Left ventricle myocardium inferior (tissue), 1 donor: ENCODE results near the gene CTNS. TPM values are rescaled to one million over a fixed set of nuclear protein-coding genes. Genes with fewer than 3 reads are reported as not detected.

Source experiments
- DNase-seq: peaks from one replicate; pipeline ENCODE4 v3.0.0-alpha.2; 2020
- H3K27ac ChIP-seq: fragments of 200-600 bp; replicated peaks from 2 replicates; pipeline ENCODE4 v1.8.0; 2021
- H3K27me3 ChIP-seq: fragments of 200-600 bp; 2 replicates; pipeline ENCODE4 v1.8.0; 2021; ENCODE audit warnings: low read depth
- H3K36me3 ChIP-seq: fragments of 200-600 bp; 2 replicates; pipeline ENCODE4 v1.8.0; 2021
- H3K4me1 ChIP-seq: fragments of 200-600 bp; 2 replicates; pipeline ENCODE4 v1.8.0; 2021
- H3K4me3 ChIP-seq: fragments of 200-600 bp; 2 replicates; pipeline ENCODE4 v1.8.0; 2021; ENCODE audit warnings: mild to moderate bottlenecking, moderate library complexity
- H3K9me3 ChIP-seq: fragments of 200-600 bp; replicated peaks from 2 replicates; pipeline ENCODE4 v1.8.0; 2021
- CTCF ChIP-seq: fragments of 200-600 bp; IDR thresholded peaks from 2 replicates; pipeline ENCODE4 v1.8.0; 2021; ENCODE audit warnings: antibody characterized with exemption, mild to moderate bottlenecking, borderline replicate concordance
- intact Hi-C: fragments of 100-400 bp; cut with micrococcal nuclease; formaldehyde crosslinking; loops from one replicate; pipeline ENCODE4 v1.11.0; 2022
- total RNA-seq: library from RNA; stranded (reverse); fragmentation: NEBNext Ultra II Directional; extraction: Animal tissue kit (Norgen Biotek cat#: 25700); gene quantifications from one replicate; pipeline ENCODE4 v1.2.1, GENCODE V29; 2021
- donor health status: DM: no; HTN: yes; CAD: no; lungs with severe emphysema.

CTNS gene
- total RNA-seq, 1 donor from 2014 or later = 6.2 TPM

- peaks cover 4% of the 10 kb centered on the region for H3K36me3 ChIP-seq
- intact Hi-C loops = no loop called here
These were observed 381 bp downstream of the CTNS start for GRCh38 chr17:3636908-3637373.

GRCh38 chr17:3639981-3640596 lies 3.5 kb downstream of the CTNS start:
- Histone ChIP-seq H3K9me3 (no peaks in the 10 kb centered on the region), H3K4me1 (peaks cover 46% of the 10 kb centered on the region), H3K36me3 (peaks cover 25% of the 10 kb centered on the region), H3K4me3 (no peak overlapping the region), H3K27ac (peak overlapping the region; percentile 59), H3K27me3 (no peaks in the 10 kb centered on the region)
- intact Hi-C loops = no loop called here
- TF ChIP-seq CTCF = no peak
- DNase-seq = no peak

More at GRCh38 chr17:3636908-3637373, 381 bp downstream of the CTNS start:
- peaks cover 71% of the 10 kb centered on the region for H3K4me1 ChIP-seq
- peak overlapping the region; percentile 98 for H3K27ac ChIP-seq
- H3K27me3 ChIP-seq = no peaks in the 10 kb centered on the region
- TF ChIP-seq CTCF = no peak
- peak overlapping the region; percentile 98 for H3K4me3 ChIP-seq
- no peak for DNase-seq
- no peaks in the 10 kb centered on the region for H3K9me3 ChIP-seq

GRCh38 chr17:3641014-3641413 lies 4.5 kb downstream of the CTNS start:
- no peaks in the 10 kb centered on the region for H3K27me3 ChIP-seq
- intact Hi-C loops = no loop called here
- H3K9me3 ChIP-seq = no peaks in the 10 kb centered on the region
- no peak for DNase-seq
- peak overlapping the region; percentile 59 for H3K27ac ChIP-seq
- no peak overlapping the region for H3K4me3 ChIP-seq
- H3K36me3 ChIP-seq = peaks cover 30% of the 10 kb centered on the region
- peaks cover 37% of the 10 kb centered on the region for H3K4me1 ChIP-seq
- TF ChIP-seq CTCF = no peak

GRCh38 chr17:3641717-3642486 lies 5.3 kb downstream of the CTNS start:
- no peaks in the 10 kb centered on the region for H3K27me3 ChIP-seq
- peaks cover 32% of the 10 kb centered on the region for H3K36me3 ChIP-seq
- DNase-seq = no peak
- H3K4me1 ChIP-seq = peaks cover 30% of the 10 kb centered on the region
- TF ChIP-seq CTCF = no peak
- no peaks in the 10 kb centered on the region for H3K9me3 ChIP-seq
- no peak overlapping the region for H3K4me3 ChIP-seq
- H3K27ac ChIP-seq = peak overlapping the region; percentile 16
- intact Hi-C loops = no loop called here

GRCh38 chr17:3643889-3644349 lies 7.4 kb downstream of the CTNS start:
- no peak for DNase-seq
- no peak for TF ChIP-seq CTCF
- H3K27ac ChIP-seq = no peak overlapping the region
- no peaks in the 10 kb centered on the region for H3K27me3 ChIP-seq
- peaks cover 51% of the 10 kb centered on the region for H3K36me3 ChIP-seq
- H3K4me3 ChIP-seq = no peak overlapping the region
- H3K9me3 ChIP-seq = no peaks in the 10 kb centered on the region
- intact Hi-C loops = no loop called here
- peaks cover 19% of the 10 kb centered on the region for H3K4me1 ChIP-seq
